ENCODE data around the gene PRPS1.

DNA sequence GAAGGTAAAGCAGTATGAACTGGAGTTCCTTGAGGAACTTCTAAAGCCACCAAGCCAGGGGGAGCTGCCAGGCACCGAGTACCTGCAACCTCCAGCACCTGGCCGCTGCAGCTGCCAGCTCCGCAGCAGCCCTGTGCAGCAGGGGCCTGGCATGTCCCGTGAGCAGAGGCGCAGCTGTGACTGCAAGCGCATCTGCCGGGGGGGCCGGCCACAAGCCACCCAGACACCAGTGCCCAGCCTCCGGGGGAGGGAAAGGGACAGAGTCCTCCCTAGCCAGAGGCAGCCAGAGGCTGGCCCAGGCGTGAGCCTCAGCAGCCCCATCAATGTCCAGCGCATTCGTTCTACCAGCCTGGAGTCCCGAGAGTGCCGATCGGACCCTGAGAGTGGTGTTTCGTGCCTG is 26.6 kb upstream of the PRPS1 start:
- TF ChIP-seq, protein P1, sequence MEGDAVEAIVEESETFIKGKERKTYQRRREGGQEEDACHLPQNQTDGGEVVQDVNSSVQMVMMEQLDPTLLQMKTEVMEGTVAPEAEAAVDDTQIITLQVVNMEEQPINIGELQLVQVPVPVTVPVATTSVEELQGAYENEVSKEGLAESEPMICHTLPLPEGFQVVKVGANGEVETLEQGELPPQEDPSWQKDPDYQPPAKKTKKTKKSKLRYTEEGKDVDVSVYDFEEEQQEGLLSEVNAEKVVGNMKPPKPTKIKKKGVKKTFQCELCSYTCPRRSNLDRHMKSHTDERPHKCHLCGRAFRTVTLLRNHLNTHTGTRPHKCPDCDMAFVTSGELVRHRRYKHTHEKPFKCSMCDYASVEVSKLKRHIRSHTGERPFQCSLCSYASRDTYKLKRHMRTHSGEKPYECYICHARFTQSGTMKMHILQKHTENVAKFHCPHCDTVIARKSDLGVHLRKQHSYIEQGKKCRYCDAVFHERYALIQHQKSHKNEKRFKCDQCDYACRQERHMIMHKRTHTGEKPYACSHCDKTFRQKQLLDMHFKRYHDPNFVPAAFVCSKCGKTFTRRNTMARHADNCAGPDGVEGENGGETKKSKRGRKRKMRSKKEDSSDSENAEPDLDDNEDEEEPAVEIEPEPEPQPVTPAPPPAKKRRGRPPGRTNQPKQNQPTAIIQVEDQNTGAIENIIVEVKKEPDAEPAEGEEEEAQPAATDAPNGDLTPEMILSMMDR (conservative IDR thresholded peaks at IDR 0.05; ENCODE audit: low read length) = no peak
- TF ChIP-seq EZH2phosphoT487 (IDR thresholded peaks at IDR 0.05; ENCODE audit: borderline replicate concordance, low read depth, low read length) = no peak
